ENCODE data around the gene EVA1A.

- TF ChIP-seq POLR2A (IDR thresholded peaks at IDR 0.05; ENCODE audit: low read length) (no peak), SREBF2 (IDR thresholded peaks at IDR 0.05) (no peak), HMGXB4 (CRISPR knock-in tag; IDR thresholded peaks at IDR 0.05; ENCODE audit: borderline replicate concordance) (no peak), NFE2L2 (conservative IDR thresholded peaks at IDR 0.05; ENCODE audit: low read length) (no peak), MAFK (IDR thresholded peaks at IDR 0.05; ENCODE audit: partially characterized antibody) (no peak), ELK1 (IDR thresholded peaks at IDR 0.05; ENCODE audit: low read depth, low read length) (no peak), CHD4 (IDR thresholded peaks at IDR 0.05; ENCODE audit: borderline replicate concordance) (no peak), CTCF (IDR thresholded peaks at IDR 0.05) (no peak), REST (IDR thresholded peaks at IDR 0.05) (no peak), RARB (CRISPR knock-in tag; IDR thresholded peaks at IDR 0.05) (no peak), EP300 (IDR thresholded peaks at IDR 0.05) (no peak), RNF2 (IDR thresholded peaks at IDR 0.05; ENCODE audit: borderline replicate concordance, low read depth) (no peak), ZFP36 (IDR thresholded peaks at IDR 0.05; ENCODE audit: borderline replicate concordance, partially characterized antibody) (no peak)
Observed at GRCh38 chr2:75580606-75581005, 19.9 kb upstream of the EVA1A start.
